Measurements from ENCODE around the gene CBX4.

Gene CBX4

DNA sequence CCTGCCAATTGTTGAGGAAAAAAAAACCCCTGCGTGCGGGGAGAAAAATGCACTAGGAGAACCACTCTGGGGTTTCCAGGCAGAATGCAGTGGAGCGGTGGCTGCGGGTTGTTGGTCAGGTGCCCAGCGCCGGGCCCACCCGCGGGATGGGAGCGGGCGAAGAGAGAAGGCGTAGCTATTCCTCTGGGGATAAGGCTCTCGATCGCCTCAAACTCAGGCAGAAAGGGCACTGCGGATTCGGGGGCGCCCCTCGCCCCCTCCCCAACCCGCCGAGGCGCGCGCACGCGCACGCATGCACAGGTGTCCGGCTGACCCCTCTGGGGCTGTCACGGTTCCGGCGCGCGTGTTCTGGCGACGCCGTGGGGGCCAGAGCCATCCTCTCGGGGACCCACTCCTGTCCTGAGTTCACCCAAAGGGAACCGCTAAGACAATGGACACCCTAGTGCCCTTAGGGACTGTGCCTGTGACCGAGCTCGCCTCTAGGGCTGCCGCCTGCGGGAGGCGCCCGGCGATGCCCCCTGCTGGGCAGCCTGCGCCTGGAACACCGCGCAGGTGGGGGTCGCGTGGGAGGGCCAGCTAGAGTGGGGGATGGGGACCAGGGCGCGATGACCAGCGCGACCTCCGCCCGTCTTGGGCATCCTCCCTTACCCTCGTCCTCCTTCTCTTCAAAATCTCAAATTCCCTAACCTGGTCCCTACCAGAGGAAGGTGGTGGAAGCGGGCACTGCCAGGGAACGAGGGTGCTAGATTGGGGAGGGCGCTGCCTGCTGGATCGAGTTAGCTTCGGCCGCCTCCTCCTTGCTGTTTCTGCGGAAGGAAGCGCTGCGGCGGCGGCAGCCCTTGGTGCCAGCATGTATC lies 28.0 kb downstream of the CBX4 start:
- no peak for DNase-seq

GRCh38 chr17:79810130-79811010 lies 28.9 kb downstream of the CBX4 start:
- DNase-seq: peak; percentile 69

- no peak for DNase-seq
Measured at GRCh38 chr17:79809530-79810129, 29.6 kb downstream of the CBX4 start.

DNA sequence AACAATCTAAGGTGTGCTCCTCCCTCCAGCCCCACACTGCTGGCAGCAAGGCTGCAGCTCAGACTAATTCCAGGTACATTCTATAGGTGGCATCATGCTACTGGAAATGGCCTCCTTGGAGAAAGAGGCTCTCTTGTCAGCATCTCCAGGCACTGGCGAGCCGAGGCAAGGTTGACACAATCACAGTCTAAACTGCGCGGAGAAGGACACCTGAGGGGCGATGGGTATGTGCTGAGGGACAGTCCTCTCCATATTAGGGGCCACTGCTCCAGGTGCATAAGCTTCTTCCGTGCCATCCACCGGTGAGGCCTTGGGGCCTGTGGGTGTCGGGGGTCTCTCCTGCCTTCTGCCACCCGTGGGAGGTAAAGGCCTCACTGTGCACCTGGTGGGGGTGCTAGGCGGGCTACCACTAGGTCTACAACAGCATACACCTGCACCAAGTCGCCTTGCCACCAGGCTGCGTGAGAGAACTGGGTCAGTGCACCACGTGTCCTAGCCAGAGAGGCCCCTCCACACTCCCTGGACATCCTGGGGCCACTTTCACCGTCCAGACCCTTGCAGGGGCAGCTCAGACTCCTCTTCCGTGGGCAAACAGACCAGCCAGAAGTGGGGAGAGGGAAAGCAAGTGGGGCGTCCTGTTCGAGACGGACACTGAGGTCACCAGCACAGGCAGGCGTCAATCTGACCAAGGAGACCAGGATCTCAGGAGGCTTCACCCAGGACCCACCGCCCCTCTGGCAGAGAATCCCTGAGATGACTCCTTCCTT lies 30.3 kb downstream of the CBX4 start:
- peak; percentile 36 for DNase-seq

- no peak for DNase-seq
Measured at GRCh38 chr17:79806863-79807720, 32.1 kb downstream of the CBX4 start.

- DNase-seq: no peak
Measured at GRCh38 chr17:79806446-79806760, 32.8 kb downstream of the CBX4 start.

- no peak for DNase-seq
Measured at GRCh38 chr17:79804856-79805696, 34.2 kb downstream of the CBX4 start.

- DNase-seq: no peak
Measured at GRCh38 chr17:79803997-79804855, 35.0 kb downstream of the CBX4 start.

DNA sequence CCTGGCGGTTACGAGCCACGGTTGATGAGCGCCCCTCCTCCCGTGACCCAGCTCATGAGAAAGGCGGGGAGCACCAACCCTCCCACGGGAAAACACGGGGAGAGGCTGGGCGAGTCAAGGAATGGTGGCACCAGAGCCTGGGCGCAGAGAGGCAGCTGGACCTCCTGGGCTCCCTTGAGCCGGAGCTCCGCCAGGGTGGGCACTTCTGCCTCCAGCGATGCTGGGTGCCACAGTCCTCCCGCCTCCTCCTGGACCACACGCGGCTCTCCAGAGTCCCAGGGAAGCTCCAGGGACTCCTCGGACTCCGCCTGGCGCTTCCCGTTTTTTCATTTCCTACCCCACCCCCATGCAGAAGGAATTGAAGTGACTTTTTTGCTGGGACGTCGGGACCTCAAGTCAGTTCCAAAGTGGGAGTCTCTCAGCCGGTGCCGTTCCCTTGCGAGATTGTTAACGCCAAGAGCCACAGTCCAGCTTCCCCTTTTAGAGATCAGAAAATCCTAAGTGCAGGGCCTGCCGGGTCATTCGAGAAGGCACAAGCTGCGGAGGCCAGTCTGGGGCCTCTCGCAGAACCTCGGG lies 35.7 kb downstream of the CBX4 start:
- no peak for DNase-seq

- no peak for DNase-seq
Measured at GRCh38 chr17:79802736-79803420, 36.4 kb downstream of the CBX4 start.

- no peak for DNase-seq
Measured at GRCh38 chr17:79802039-79802735, 37.1 kb downstream of the CBX4 start.

DNA sequence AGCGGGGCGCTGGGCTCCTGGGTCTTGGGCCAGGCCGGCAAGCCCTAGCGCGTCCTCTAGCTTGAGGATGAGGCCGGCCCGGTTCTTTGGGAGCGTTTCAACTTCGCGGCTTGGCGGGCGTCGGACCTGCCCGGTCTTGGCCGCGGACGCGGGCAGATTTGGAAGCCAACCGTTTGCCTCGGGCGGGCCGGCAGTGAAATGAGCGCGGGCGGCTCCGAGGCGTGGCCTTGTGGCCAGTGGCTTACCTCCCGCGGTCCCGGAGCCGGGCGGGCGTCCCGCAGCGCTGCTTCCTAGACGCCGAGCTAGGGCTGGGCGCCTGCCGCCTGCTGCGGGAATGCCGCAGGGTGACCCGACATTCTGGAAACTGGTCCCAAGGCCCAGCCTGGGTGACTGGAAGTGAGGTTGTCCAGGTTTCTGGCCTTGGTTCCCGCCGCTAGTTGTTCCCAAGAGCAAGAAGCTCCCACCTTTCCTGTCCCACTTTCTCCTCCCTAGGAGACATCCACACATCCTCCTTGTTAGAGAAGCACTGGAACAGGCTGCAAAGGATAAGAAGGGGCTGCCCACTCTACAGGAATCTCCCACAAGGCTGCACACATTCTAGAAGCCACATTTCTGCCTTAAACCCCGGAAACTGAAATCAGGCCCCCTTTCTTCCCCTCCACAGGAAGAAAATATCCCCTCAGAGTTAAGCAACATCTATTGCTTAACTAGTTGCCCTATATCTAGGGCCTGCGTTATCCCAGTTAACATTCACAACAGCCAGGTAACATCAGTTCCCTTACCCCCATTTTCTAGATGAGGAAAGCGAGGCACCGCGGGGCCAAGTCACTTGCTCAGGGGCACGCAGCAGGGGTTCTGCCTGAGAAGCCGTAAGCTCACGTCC lies 37.8 kb downstream of the CBX4 start:
- DNase-seq: no peak

DNA sequence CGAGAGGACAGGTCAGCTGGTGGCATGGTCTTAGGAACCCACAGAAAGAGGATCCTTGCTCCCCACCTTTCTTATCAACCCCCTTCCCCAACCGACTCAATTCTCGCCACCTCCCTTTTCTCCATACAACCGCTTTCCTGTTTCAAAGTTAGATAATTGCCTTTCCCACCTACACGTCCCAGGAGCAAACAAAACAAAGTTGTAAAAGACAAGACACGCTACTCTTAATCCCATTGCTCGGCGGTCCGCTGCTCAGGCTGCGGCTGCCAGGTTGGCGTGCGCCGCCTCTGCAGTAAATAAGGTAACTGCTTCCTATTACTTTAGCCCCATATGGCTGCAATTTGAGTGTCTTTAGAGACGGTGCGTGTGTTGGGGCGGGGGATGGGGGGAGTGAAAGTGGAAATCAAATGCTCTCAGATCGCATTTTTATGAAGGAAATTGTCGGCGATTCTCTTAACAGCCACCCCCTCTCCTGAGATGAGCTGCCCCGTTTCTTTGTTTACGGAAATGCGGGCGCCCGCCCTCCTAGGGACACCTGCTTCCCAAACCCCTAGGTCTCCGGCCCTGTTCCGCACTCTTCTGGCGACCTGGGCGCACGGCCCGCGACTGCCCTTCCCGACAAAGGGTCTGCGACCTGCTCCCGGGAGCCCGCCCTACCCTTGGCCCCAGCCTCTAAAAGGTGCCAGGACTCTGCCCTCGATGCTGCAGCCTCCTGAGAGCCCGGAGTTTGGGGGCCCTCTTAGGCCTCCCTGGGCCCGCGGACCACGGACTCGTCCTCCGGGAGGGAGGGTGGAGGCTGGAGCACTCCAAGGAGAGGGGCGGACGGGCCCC lies 38.7 kb downstream of the CBX4 start:
- DNase-seq: peak; percentile 60

DNA sequence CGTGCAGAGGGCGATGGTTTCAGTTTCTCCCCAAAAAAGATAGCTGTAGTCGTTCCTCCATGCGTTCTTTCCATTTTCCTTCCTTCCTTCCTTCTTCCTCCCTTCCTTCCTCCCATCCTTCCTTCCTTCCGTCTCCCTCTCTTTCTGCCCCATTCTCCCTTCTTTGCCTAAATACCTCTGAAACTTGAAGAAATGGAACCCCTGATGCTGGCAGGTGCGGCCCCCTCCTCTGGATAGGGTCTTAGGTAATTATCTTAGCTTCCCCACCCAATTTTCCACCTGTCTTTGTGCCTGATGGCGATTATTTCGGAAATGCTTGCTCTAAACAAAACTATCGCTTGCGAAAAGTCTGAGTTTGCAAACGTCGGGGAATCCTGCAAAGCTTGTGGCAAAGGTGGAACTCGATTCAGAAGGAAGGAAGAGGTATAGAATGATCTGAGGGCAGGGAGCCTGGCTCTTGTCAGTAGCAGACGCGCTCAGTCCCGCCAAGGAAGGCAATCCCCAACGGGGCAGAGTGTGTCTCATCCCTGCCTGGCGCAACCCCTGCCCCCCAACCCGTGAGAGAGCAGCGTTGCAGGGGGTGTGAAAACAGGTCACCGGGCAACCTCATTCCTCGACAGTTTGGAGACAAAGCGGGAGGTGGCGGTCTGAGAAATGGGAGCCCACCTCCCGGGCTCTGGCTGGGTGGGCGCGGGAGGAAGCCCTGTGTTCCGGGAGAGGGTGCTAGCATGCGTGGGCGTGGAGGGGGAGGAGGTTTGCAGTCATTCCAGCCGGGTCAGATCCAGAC lies 39.5 kb downstream of the CBX4 start:
- DNase-seq: no peak

DNA sequence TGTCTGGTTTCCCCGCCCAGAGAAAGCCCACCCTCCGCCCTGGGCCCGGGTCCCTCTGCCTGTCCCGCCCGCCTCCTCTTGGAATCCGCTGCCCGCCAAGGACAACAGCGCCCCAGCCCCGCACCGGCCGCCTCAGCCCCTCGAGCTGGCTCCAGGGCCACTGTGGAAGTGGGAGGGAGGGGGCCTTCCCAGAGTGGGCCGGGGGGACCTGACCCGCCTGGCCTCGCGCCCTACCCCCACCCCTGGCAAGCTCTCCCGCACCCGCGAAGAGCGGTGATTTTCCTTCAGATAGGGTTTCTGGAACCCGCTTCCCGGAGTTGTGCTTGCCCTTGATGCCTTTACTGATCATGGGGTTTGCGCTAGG lies 40.1 kb downstream of the CBX4 start:
- DNase-seq: no peak

All from fibroblast of upper back skin (primary cell).